Panc1 (cell line): ENCODE data around the gene CAPN9. TPM values are rescaled to one million over a fixed set of nuclear protein-coding genes. Genes with fewer than 3 reads are reported as not detected.

Experiments used
- ATAC-seq: fragments of 200-7000 bp; cut with Tn5 transposase; 2 replicates; pipeline ENCODE4 v1.9.1; 2020; ENCODE audit warnings: mild to moderate bottlenecking, moderate library complexity
- BruUV-seq: library from RNA; stranded (reverse); fragments of 400-500 nt; replicated peaks from 2 replicates; lab custom pipeline; 2021; lab: Mats Ljungman, UMichigan
- CTCF ChIA-PET: fragments of 300-600 bp; sonication (Branson Sonifier 250); formaldehyde crosslinking; loops from one replicate; lab custom pipeline; 2022; ENCODE audit warnings: antibody characterized with exemption; lab: Charles Lee
- POLR2A ChIA-PET: fragments of 300-600 bp; sonication (Branson Sonifier 250); formaldehyde crosslinking; loops from one replicate; lab custom pipeline; 2022; ENCODE audit warnings: antibody characterized with exemption; lab: Charles Lee
- DNase-seq: peaks from one replicate; pipeline ENCODE4 v3.0.0-alpha.2; 2010; ENCODE audit warnings: low read depth, low spot score
- H3K27ac ChIP-seq: 2 replicates; pipeline ENCODE4 v1.5.1; 2011; ENCODE audit warnings: mild to moderate bottlenecking, low read length, inconsistent platforms
- H3K27me3 ChIP-seq: fragments of 200-500 bp; sonication (Bioruptor generic); 2 replicates; pipeline ENCODE4 v1.6.0; 2014; ENCODE audit warnings: low read length, inconsistent platforms; ENCODE audit not compliant: control insufficient read depth, insufficient read depth
- H3K36me3 ChIP-seq: fragments of 200-500 bp; sonication (Bioruptor generic); 2 replicates; pipeline ENCODE4 v1.5.1; 2014; ENCODE audit warnings: inconsistent platforms, mild to moderate bottlenecking, low read length, moderate library complexity; ENCODE audit not compliant: control insufficient read depth, insufficient read depth
- H3K4me1 ChIP-seq: 2 replicates; pipeline ENCODE4 v1.5.1; 2011; ENCODE audit warnings: inconsistent platforms, mild to moderate bottlenecking, low read length, moderate library complexity; ENCODE audit not compliant: control insufficient read depth, insufficient read depth
- H3K4me3 ChIP-seq, 2 experiments: 2 replicates each; pipeline ENCODE4 v1.5.1; 2011 to 2012; ENCODE audit warnings: low read depth in 2 of 2, low read length in 2 of 2, mild to moderate bottlenecking in 2 of 2, inconsistent platforms in 1 of 2, moderate library complexity in 1 of 2
- H3K9me3 ChIP-seq: fragments of 200-500 bp; sonication (Bioruptor generic); 2 replicates; pipeline ENCODE4 v1.5.1; 2014; ENCODE audit warnings: low read depth, mild to moderate bottlenecking, inconsistent platforms, low read length, moderate library complexity; ENCODE audit not compliant: control insufficient read depth, insufficient read depth
- POLR2AphosphoS5 ChIP-seq: IDR thresholded peaks from 2 replicates; pipeline ENCODE4 v1.6.1; 2012; ENCODE audit warnings: mild to moderate bottlenecking, low read depth, low read length, moderate library complexity
- SIN3A ChIP-seq: IDR thresholded peaks from 2 replicates; pipeline ENCODE4 v1.6.1; 2012; ENCODE audit warnings: low read depth, mild to moderate bottlenecking, low read length, moderate library complexity, borderline replicate concordance; ENCODE audit not compliant: insufficient read depth
- TCF7L2 ChIP-seq: IDR thresholded peaks from 2 replicates; pipeline ENCODE4 v1.6.1; 2011; ENCODE audit warnings: mild to moderate bottlenecking, low read depth, low read length, inconsistent platforms
- in situ Hi-C: cut with HindIII; loops from 2 replicates; pipeline ENCODE4 v1.10.0; 2016; ENCODE audit warnings: low sequenced_read_pairs, low pct_unique_long_range_greater_than_20kb
- intact Hi-C: fragments of 100-400 bp; cut with micrococcal nuclease; formaldehyde crosslinking; loops from one replicate; pipeline ENCODE4 v1.10.0; 2022; ENCODE audit not compliant: unreplicated experiment
- total RNA-seq: library from RNA; stranded (reverse); gene quantifications from one replicate; pipeline ENCODE4 v1.2.1, GENCODE V29; 2021; ENCODE audit not compliant: unreplicated experiment
- TF ChIP-seq, protein P1 (sequence below), 2 experiments: IDR thresholded peaks; 2 replicates each; pipeline ENCODE4 v1.6.1; 2011 to 2012; ENCODE audit warnings: low read depth in 2 of 2, control low read depth in 1 of 2, low read length in 1 of 2, mild to moderate bottlenecking in 1 of 2, moderate library complexity in 1 of 2; ENCODE audit not compliant: insufficient read depth in 1 of 2
- TF ChIP-seq, protein P2 (sequence below): fragments of 450-650 bp; IDR thresholded peaks from 2 replicates; pipeline ENCODE4 v1.5.1; 2017; ENCODE audit warnings: mild to moderate bottlenecking

Gene CAPN9
- total RNA-seq, 1 experiment from 2014 or later = not detected

DNA sequence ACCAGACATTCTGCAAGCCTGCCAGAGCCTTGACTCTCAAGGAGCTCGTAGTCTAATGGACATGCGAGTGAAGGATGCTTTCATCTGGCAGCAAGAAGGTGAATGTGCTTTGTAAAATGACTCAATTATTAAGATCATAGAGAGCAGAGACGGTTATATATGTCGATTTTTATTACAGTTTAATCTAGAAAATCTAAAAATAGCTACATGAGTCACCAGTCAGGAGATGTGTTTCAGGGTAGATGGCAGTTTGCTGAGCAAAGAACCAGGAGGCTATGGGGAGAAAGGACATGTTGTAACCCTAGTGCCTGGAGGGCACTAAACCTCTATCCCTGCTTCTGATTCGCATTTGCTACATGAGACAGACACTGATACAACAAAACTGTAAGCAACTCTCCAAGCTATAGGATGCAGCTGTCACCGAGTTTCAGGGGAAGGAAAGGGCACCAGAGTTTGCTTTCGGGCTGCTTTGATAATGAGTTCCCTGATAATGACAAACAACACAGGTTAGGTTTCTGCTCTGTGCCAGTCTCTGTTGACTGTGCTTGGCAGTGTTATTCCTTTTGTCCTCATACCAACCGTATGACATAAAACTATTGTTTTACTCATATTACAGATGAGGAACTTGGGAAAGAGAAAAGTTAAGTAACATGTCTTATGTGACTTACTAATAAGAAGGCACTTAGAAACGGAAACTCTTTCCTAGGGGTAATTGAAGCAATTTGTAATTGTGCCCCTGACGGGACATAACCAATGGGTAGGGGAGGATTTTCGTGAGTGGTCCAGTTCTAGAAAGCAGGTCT is 77.9 kb downstream of the CAPN9 start:
- no peak for TF ChIP-seq POLR2AphosphoS5
- TF ChIP-seq, protein P1, sequence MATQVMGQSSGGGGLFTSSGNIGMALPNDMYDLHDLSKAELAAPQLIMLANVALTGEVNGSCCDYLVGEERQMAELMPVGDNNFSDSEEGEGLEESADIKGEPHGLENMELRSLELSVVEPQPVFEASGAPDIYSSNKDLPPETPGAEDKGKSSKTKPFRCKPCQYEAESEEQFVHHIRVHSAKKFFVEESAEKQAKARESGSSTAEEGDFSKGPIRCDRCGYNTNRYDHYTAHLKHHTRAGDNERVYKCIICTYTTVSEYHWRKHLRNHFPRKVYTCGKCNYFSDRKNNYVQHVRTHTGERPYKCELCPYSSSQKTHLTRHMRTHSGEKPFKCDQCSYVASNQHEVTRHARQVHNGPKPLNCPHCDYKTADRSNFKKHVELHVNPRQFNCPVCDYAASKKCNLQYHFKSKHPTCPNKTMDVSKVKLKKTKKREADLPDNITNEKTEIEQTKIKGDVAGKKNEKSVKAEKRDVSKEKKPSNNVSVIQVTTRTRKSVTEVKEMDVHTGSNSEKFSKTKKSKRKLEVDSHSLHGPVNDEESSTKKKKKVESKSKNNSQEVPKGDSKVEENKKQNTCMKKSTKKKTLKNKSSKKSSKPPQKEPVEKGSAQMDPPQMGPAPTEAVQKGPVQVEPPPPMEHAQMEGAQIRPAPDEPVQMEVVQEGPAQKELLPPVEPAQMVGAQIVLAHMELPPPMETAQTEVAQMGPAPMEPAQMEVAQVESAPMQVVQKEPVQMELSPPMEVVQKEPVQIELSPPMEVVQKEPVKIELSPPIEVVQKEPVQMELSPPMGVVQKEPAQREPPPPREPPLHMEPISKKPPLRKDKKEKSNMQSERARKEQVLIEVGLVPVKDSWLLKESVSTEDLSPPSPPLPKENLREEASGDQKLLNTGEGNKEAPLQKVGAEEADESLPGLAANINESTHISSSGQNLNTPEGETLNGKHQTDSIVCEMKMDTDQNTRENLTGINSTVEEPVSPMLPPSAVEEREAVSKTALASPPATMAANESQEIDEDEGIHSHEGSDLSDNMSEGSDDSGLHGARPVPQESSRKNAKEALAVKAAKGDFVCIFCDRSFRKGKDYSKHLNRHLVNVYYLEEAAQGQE (IDR thresholded peaks at IDR 0.05; ENCODE audit: insufficient read depth in 1 of 2, low read depth in 2 of 2, low read length in 1 of 2) = 0 out of 4 replicates have a peak, but pooled peaks of 1 of the 2 experiments have one; percentile 18
- H3K4me3 ChIP-seq = no peak overlapping the region
- ChIA-PET CTCF (no interaction called here), POLR2A (interaction anchor here (0.6 kb wide), 1 partner anchor 178 kb away, joined by 3 read pairs; no protein-coding TSS in a partner anchor)
- H3K27ac ChIP-seq = peak overlapping the region; percentile 72
- peaks cover 21% of the 10 kb centered on the region for H3K4me1 ChIP-seq
- ATAC-seq (peak; percentile 79), DNase-seq (peak; percentile 65)
- H3K27me3 ChIP-seq = no peaks in the 10 kb centered on the region
- H3K36me3 ChIP-seq = no peaks in the 10 kb centered on the region
- no peaks in the 10 kb centered on the region for H3K9me3 ChIP-seq
- in situ Hi-C loops (no loop called here), intact Hi-C loops (no loop called here)
- no TSS peak for BruUV-seq

DNA sequence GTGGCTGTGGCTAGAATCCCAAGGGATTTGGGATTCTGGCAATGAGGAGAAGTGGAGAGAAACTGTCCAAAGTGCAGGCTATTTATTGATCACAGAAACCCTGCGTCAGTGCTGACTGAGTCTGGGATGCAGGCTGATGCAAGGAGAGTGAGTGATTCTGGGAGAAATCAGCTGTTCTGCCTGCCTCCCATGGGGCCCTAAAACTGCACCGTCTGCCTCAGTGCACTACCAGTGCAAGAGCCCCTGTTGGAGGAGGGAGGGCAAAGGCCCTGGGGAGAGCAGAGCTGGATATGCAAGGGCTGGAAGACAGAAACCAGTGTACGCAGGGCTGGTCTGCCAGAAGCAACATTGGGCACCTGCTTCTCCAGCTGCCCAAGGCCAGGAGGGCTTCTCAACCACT is 78.6 kb downstream of the CAPN9 start:
- peak overlapping the region; percentile 72 for H3K27ac ChIP-seq
- H3K4me3 ChIP-seq = no peak overlapping the region
- ChIA-PET POLR2A (no interaction called here), CTCF (no interaction called here)
- no peaks in the 10 kb centered on the region for H3K36me3 ChIP-seq
- no peaks in the 10 kb centered on the region for H3K9me3 ChIP-seq
- H3K4me1 ChIP-seq = peaks cover 21% of the 10 kb centered on the region
- DNase-seq (no peak), ATAC-seq (no peak)
- TF ChIP-seq SIN3A (no peak), TCF7L2 (no peak), POLR2AphosphoS5 (no peak)
- TF ChIP-seq, protein P1 (IDR thresholded peaks at IDR 0.05; ENCODE audit: insufficient read depth in 1 of 2, low read depth in 2 of 2, low read length in 1 of 2) = no peak
- TF ChIP-seq, protein P2, sequence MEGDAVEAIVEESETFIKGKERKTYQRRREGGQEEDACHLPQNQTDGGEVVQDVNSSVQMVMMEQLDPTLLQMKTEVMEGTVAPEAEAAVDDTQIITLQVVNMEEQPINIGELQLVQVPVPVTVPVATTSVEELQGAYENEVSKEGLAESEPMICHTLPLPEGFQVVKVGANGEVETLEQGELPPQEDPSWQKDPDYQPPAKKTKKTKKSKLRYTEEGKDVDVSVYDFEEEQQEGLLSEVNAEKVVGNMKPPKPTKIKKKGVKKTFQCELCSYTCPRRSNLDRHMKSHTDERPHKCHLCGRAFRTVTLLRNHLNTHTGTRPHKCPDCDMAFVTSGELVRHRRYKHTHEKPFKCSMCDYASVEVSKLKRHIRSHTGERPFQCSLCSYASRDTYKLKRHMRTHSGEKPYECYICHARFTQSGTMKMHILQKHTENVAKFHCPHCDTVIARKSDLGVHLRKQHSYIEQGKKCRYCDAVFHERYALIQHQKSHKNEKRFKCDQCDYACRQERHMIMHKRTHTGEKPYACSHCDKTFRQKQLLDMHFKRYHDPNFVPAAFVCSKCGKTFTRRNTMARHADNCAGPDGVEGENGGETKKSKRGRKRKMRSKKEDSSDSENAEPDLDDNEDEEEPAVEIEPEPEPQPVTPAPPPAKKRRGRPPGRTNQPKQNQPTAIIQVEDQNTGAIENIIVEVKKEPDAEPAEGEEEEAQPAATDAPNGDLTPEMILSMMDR = no peak
- no TSS peak for BruUV-seq
- intact Hi-C loops (no loop called here), in situ Hi-C loops (no loop called here)
- no peaks in the 10 kb centered on the region for H3K27me3 ChIP-seq
